H1 (cell line): ENCODE results near the gene ADCY2. TPM values are rescaled to one million over a fixed set of nuclear protein-coding genes. Genes with fewer than 3 reads are reported as not detected.

Experiments
- CTCF ChIA-PET: fragments of 300-600 bp; sonication (Branson Sonifier 250); formaldehyde crosslinking; loops from one replicate; lab custom pipeline; 2021; ENCODE audit not compliant: partially characterized antibody; lab: Charles Lee
- POLR2A ChIA-PET: fragments of 300-600 bp; sonication (Branson Sonifier 250); formaldehyde crosslinking; loops from one replicate; lab custom pipeline; 2021; ENCODE audit warnings: inconsistent platforms; ENCODE audit not compliant: partially characterized antibody; lab: Charles Lee
- DNase-seq, 2 experiments: peaks; one replicate each; pipeline versions ENCODE4 v3.0.0 to v3.0.0-alpha.2; 2010 to 2022; ENCODE audit warnings: low spot score in 2 of 2, low read depth in 1 of 2, mixed read lengths in 1 of 2
- FAIRE-seq: peaks from 2 replicates; lab custom pipeline; 2011; peaks lifted over from hg19 to GRCh38; lab: Jason Lieb, UNC
- H2AFZ ChIP-seq: 2 replicates; pipeline ENCODE4 v1.8.1; 2012; ENCODE audit warnings: low read length, inconsistent platforms
- H2AK5ac ChIP-seq: 2 replicates; pipeline ENCODE4 v1.6.1; 2013; ENCODE audit warnings: low read depth, low read length
- H2BK120ac ChIP-seq: replicated peaks from 2 replicates; pipeline ENCODE3; 2013; ENCODE audit warnings: low read depth, low read length, inconsistent platforms
- H2BK12ac ChIP-seq: 2 replicates; pipeline ENCODE4 v1.6.1; 2013; ENCODE audit warnings: low read depth, low read length
- H2BK15ac ChIP-seq: 2 replicates; pipeline ENCODE4 v1.6.1; 2013; ENCODE audit warnings: low read length
- H2BK20ac ChIP-seq: 2 replicates; pipeline ENCODE4 v1.6.1; 2013; ENCODE audit warnings: low read length
- H2BK5ac ChIP-seq: 2 replicates; pipeline ENCODE4 v1.6.1; 2013; ENCODE audit warnings: low read depth, low read length
- H3K14ac ChIP-seq: 2 replicates; pipeline ENCODE4 v1.6.1; 2013; ENCODE audit warnings: inconsistent platforms; ENCODE audit not compliant: insufficient read length
- H3K18ac ChIP-seq: 2 replicates; pipeline ENCODE4 v1.6.1; 2013; ENCODE audit warnings: low read length; ENCODE audit errors: extremely low read depth
- H3K23ac ChIP-seq: 2 replicates; pipeline ENCODE4 v1.6.1; 2013; ENCODE audit warnings: inconsistent platforms; ENCODE audit not compliant: insufficient read length
- H3K23me2 ChIP-seq: 2 replicates; pipeline ENCODE4 v1.6.1; 2013; ENCODE audit warnings: low read depth, low read length
- H3K27ac ChIP-seq: 2 replicates; pipeline ENCODE4 v1.6.1; 2011; ENCODE audit warnings: low read depth, low read length, inconsistent platforms
- H3K27me3 ChIP-seq, 4 experiments: replicated peaks in 1 of 4; 1 replicate in 1 of 4; 2 replicates in 3 of 4; pipeline versions ENCODE4 v1.6.1 to v1.8.1; 2011 to 2013; ENCODE audit warnings: low read length in 3 of 4, mild to moderate bottlenecking in 3 of 4, inconsistent platforms in 2 of 4, mixed read lengths in 2 of 4, moderate library complexity in 1 of 4; ENCODE audit not compliant: control insufficient read depth in 3 of 4, insufficient read depth in 3 of 4; ENCODE audit errors: extremely low read depth in 1 of 4
- H3K36me3 ChIP-seq, 4 experiments: 2 replicates each; pipeline versions ENCODE4 v1.6.1 to v1.8.1; 2011 to 2013; ENCODE audit warnings: mild to moderate bottlenecking in 4 of 4, low read length in 3 of 4, moderate library complexity in 2 of 4, control low read depth in 1 of 4, inconsistent platforms in 1 of 4; ENCODE audit not compliant: insufficient read depth in 4 of 4, control insufficient read depth in 2 of 4
- H3K4ac ChIP-seq: replicated peaks from 2 replicates; pipeline ENCODE3; 2013; ENCODE audit warnings: low read length, low read depth, mixed read lengths, inconsistent platforms; ENCODE audit not compliant: insufficient read length
- H3K4me1 ChIP-seq, 4 experiments: replicated peaks in 1 of 4; 1 replicate in 1 of 4; 2 replicates in 3 of 4; pipeline versions ENCODE4 v1.6.1 to v1.8.1; 2011 to 2013; ENCODE audit warnings: low read length in 3 of 4, inconsistent platforms in 2 of 4, mixed read lengths in 1 of 4; ENCODE audit not compliant: insufficient read depth in 4 of 4, control insufficient read depth in 3 of 4
- H3K4me2 ChIP-seq, 2 experiments: 2 replicates each; pipeline versions ENCODE4 v1.6.1 to v1.8.1; 2011 to 2013; ENCODE audit warnings: low read depth in 2 of 2, low read length in 2 of 2, control low read depth in 1 of 2, inconsistent platforms in 1 of 2, mild to moderate bottlenecking in 1 of 2; ENCODE audit not compliant: insufficient read depth in 1 of 2
- H3K4me3 ChIP-seq, 4 experiments: fragments of 200-600, 300-600 bp in 1 of 4; sonication (generic), shearing (Covaris generic), sonication (Bioruptor Twin) in 1 of 4; 2 replicates each; pipeline versions ENCODE4 v1.5.1 to v1.8.1; 2011 to 2016; ENCODE audit warnings: low read length in 4 of 4, low read depth in 3 of 4, control low read depth in 2 of 4, inconsistent platforms in 2 of 4, mild to moderate bottlenecking in 2 of 4, mixed read lengths in 1 of 4, moderate library complexity in 1 of 4; ENCODE audit not compliant: insufficient read depth in 2 of 4; ENCODE audit errors: extremely low read depth in 1 of 4
- H3K56ac ChIP-seq: replicated peaks from 2 replicates; pipeline ENCODE3; 2013; ENCODE audit warnings: low read depth, mild to moderate bottlenecking, mixed read lengths, low read length, inconsistent platforms; ENCODE audit not compliant: insufficient read length
- H3K79me1 ChIP-seq: 2 replicates; pipeline ENCODE4 v1.6.1; 2013; ENCODE audit warnings: low read depth, low read length, control low read depth
- H3K79me2 ChIP-seq, 2 experiments: 2 replicates each; pipeline versions ENCODE4 v1.6.1 to v1.8.1; 2012 to 2013; ENCODE audit warnings: low read length in 2 of 2, mild to moderate bottlenecking in 2 of 2, inconsistent platforms in 1 of 2; ENCODE audit not compliant: insufficient read depth in 2 of 2, control insufficient read depth in 1 of 2
- H3K9ac ChIP-seq, 4 experiments: replicated peaks in 1 of 4; 1 replicate in 1 of 4; 2 replicates in 3 of 4; pipeline versions ENCODE4 v1.6.1 to v1.8.1; 2011 to 2013; ENCODE audit warnings: low read depth in 3 of 4, low read length in 3 of 4, control low read depth in 2 of 4, mild to moderate bottlenecking in 2 of 4, moderate library complexity in 2 of 4, inconsistent platforms in 1 of 4; ENCODE audit errors: extremely low read depth in 1 of 4
- H3K9me3 ChIP-seq, 2 experiments: 2 replicates each; pipeline versions ENCODE4 v1.6.1 to v1.8.1; 2012 to 2013; ENCODE audit warnings: mild to moderate bottlenecking in 2 of 2, moderate library complexity in 2 of 2, control low read depth in 1 of 2, inconsistent platforms in 1 of 2, low read depth in 1 of 2, low read length in 1 of 2, mixed read lengths in 1 of 2; ENCODE audit not compliant: insufficient read depth in 2 of 2
- H4K20me1 ChIP-seq, 2 experiments: replicated peaks in 1 of 2; 2 replicates each; pipeline versions ENCODE3 to v1.8.1; 2011 to 2013; ENCODE audit warnings: inconsistent platforms in 2 of 2, low read length in 2 of 2, mild to moderate bottlenecking in 1 of 2; ENCODE audit not compliant: insufficient read depth in 2 of 2, control insufficient read depth in 1 of 2
- H4K5ac ChIP-seq: 2 replicates; pipeline ENCODE4 v1.6.1; 2013; ENCODE audit warnings: low read length, low read depth, mixed read lengths, inconsistent platforms; ENCODE audit not compliant: insufficient read length
- H4K8ac ChIP-seq: 2 replicates; pipeline ENCODE4 v1.8.0; 2013; ENCODE audit warnings: mild to moderate bottlenecking, moderate library complexity, low read length, inconsistent platforms; ENCODE audit not compliant: insufficient read depth; ENCODE audit errors: extremely low read depth
- H4K91ac ChIP-seq: replicated peaks from 2 replicates; pipeline ENCODE3; 2013; ENCODE audit warnings: low read length, mixed read lengths, inconsistent platforms; ENCODE audit not compliant: insufficient read length
- PHF8 ChIP-seq: fragments of 200-600 bp; sonication (generic); conservative IDR thresholded peaks from 2 replicates; pipeline ENCODE4 v1.7.1; 2012; ENCODE audit warnings: low read depth, mild to moderate bottlenecking, inconsistent platforms, low read length, moderate library complexity
- RAD21 ChIP-seq, 2 experiments: IDR thresholded peaks in 1 of 2; conservative IDR thresholded peaks in 1 of 2; 2 replicates each; pipeline ENCODE4 v1.6.1; 2011; ENCODE audit warnings: low read depth in 2 of 2, low read length in 2 of 2, improper control_type of control experiment in 1 of 2, inconsistent platforms in 1 of 2, mild to moderate bottlenecking in 1 of 2, moderate library complexity in 1 of 2
- WGBS, 2 experiments: shearing (Covaris generic) in 1 of 2; methylation state at CpG; one replicate each; pipeline versions ENCODE4 v1.1.6 to v1.1.7; 2013 to 2015; ENCODE audit warnings: low lambda C conversion rate in 2 of 2, mixed read lengths in 2 of 2, inconsistent platforms in 1 of 2, low coverage in 1 of 2, missing lambda C conversion rate in 1 of 2; ENCODE audit not compliant: insufficient replicate concordance in 2 of 2, insufficient coverage in 1 of 2, insufficient read length in 1 of 2; ENCODE audit errors: extremely low coverage in 1 of 2, missing lambda C conversion rate in 1 of 2; 5-methylcytosine and 5-hydroxymethylcytosine counted together
- polyA plus RNA-seq, 7 experiments: library from polyadenylated mRNA; depleted of rRNA in 3 of 7; stranded (reverse) in 5 of 7; unstranded in 2 of 7; fragments of >200 nt in 5 of 7; fragments of 200-250 nt in 2 of 7; gene quantifications; 1 replicate in 5 of 7; 2 replicates in 1 of 7; 4 replicates in 1 of 7; pipeline versions ENCODE4 v1.2.1 to v1.2.3, GENCODE V29; 2011 to 2013; ENCODE audit warnings: missing spikeins in 2 of 7, mixed read lengths in 2 of 7
- total RNA-seq: library from RNA; stranded (reverse); fragmentation: NEBNext Ultra II Directional; extraction: Animal tissue kit (Norgen Biotek cat#: 25700); gene quantifications from 2 replicates; pipeline ENCODE4 v1.2.1, GENCODE V29; 2021
- TF ChIP-seq, protein P1 (sequence below), 3 experiments: IDR thresholded peaks; 1 replicate in 2 of 3; 2 replicates in 1 of 3; pipeline versions ENCODE4 v1.5.1 to v1.6.1; 2011; ENCODE audit warnings: low read length in 3 of 3, mild to moderate bottlenecking in 3 of 3, inconsistent platforms in 2 of 3, low read depth in 1 of 3, moderate library complexity in 1 of 3; ENCODE audit not compliant: insufficient read depth in 1 of 3; ENCODE audit errors: control extremely low read depth in 1 of 3

The ADCY2 gene
- total and polyA plus RNA-seq, 2 of the 8 experiments (the other 6 are each of a cell fraction or from before 2014, with no cell fraction given) = 35.8 to 122 TPM

- H3K79me1 ChIP-seq = no peaks in the 10 kb centered on the region
- H2BK5ac ChIP-seq = no peak overlapping the region
- 96% methylated on average over 2 of the region's 2 CpGs; no CpG with 5 or more reads in 1 of the 2 experiments for WGBS, 2 experiments
- H2BK20ac ChIP-seq = no peak overlapping the region
- ChIA-PET CTCF (interaction anchor here (0.6 to 6.8 kb wide), 35 partner anchors 11 to 1968 kb away, joined by 3 to 35 read pairs (median 4); partner anchors contain the start of genes FASTKD3 and MTRR), POLR2A (interaction anchor here (2.3 kb wide), 1 partner anchor 12 kb away, joined by 5 read pairs; the partner anchor contains the start of genes FASTKD3 and MTRR)
- H3K4me1 ChIP-seq = no peaks in the 10 kb centered on the region
- H2BK15ac ChIP-seq = no peak overlapping the region
- no peak overlapping the region for H3K56ac ChIP-seq
- no peak overlapping the region for H3K14ac ChIP-seq
- peak; percentile 90 for FAIRE-seq
- H3K23me2 ChIP-seq = no peaks in the 10 kb centered on the region
- H2BK12ac ChIP-seq = no peak overlapping the region
- no peak overlapping the region for H3K23ac ChIP-seq
- H4K8ac ChIP-seq = no peak overlapping the region
- no peak overlapping the region for H2BK120ac ChIP-seq
- peak in 1 of 2 experiments; percentile 56 for DNase-seq
- no peaks in the 10 kb centered on the region for H3K79me2 ChIP-seq
- H2AFZ ChIP-seq = no peak overlapping the region
- no peak overlapping the region for H2AK5ac ChIP-seq
- no peaks in the 10 kb centered on the region for H3K9me3 ChIP-seq
- no peak overlapping the region for H3K4me2 ChIP-seq
- H3K18ac ChIP-seq = no peak overlapping the region
- no peak overlapping the region for H3K4ac ChIP-seq
- peaks cover 5 to 26% (median 11%) of the 10 kb centered on the region in 4 experiments; a peak in 7 of 8 replicates for H3K36me3 ChIP-seq
- no peak overlapping the region for H3K27ac ChIP-seq
- no peak for TF ChIP-seq PHF8
- TF ChIP-seq, protein P1, sequence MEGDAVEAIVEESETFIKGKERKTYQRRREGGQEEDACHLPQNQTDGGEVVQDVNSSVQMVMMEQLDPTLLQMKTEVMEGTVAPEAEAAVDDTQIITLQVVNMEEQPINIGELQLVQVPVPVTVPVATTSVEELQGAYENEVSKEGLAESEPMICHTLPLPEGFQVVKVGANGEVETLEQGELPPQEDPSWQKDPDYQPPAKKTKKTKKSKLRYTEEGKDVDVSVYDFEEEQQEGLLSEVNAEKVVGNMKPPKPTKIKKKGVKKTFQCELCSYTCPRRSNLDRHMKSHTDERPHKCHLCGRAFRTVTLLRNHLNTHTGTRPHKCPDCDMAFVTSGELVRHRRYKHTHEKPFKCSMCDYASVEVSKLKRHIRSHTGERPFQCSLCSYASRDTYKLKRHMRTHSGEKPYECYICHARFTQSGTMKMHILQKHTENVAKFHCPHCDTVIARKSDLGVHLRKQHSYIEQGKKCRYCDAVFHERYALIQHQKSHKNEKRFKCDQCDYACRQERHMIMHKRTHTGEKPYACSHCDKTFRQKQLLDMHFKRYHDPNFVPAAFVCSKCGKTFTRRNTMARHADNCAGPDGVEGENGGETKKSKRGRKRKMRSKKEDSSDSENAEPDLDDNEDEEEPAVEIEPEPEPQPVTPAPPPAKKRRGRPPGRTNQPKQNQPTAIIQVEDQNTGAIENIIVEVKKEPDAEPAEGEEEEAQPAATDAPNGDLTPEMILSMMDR (IDR thresholded peaks at IDR 0.05; ENCODE audit: control extremely low read depth in 1 of 3, insufficient read depth in 1 of 3, low read depth in 1 of 3, low read length in 3 of 3) = peak; percentile 48 to 86 (median 86)
- TF ChIP-seq RAD21 (IDR thresholded peaks at IDR 0.05 in 1 of 2, conservative IDR thresholded peaks at IDR 0.05 in 1 of 2; ENCODE audit: low read depth in 2 of 2, low read length in 2 of 2) = peak; percentile 94 to 95
- H3K9ac ChIP-seq = no peak overlapping the region
- H4K20me1 ChIP-seq = no peaks in the 10 kb centered on the region
- H3K27me3 ChIP-seq = peaks cover 0 to under 1% (median 0%) of the 10 kb centered on the region in 4 experiments; a peak in 1 of 7 replicates
- H3K4me3 ChIP-seq = no peak overlapping the region
- no peak overlapping the region for H4K91ac ChIP-seq
- no peak overlapping the region for H4K5ac ChIP-seq
Measured at GRCh38 chr5:7856855-7857254, 460.9 kb downstream of the ADCY2 start.
